GM10847 (cell line): ENCODE results near the gene MAPK4.

ENCODE experiments used
- POLR2A ChIP-seq: IDR thresholded peaks from 2 replicates; pipeline ENCODE4 v1.6.1; 2011; ENCODE audit not compliant: insufficient read length; ENCODE audit errors: extremely low read depth

The MAPK4 gene

GRCh38 chr18:50658601-50659000 is 98.7 kb downstream of the MAPK4 start:
- no peak for TF ChIP-seq POLR2A

GRCh38 chr18:50659091-50660003 is 99.5 kb downstream of the MAPK4 start:
- no peak for TF ChIP-seq POLR2A

- TF ChIP-seq POLR2A: no peak
Measured at GRCh38 chr18:50661013-50661412, 101.1 kb downstream of the MAPK4 start.

GRCh38 chr18:50662177-50662576 is 102.3 kb downstream of the MAPK4 start:
- TF ChIP-seq POLR2A: no peak

GRCh38 chr18:50662775-50663383 is 103.0 kb downstream of the MAPK4 start:
- no peak for TF ChIP-seq POLR2A

- TF ChIP-seq POLR2A: no peak
Measured at GRCh38 chr18:50663626-50664441, 103.9 kb downstream of the MAPK4 start.

GRCh38 chr18:50665015-50665414 is 105.1 kb downstream of the MAPK4 start:
- no peak for TF ChIP-seq POLR2A

- no peak for TF ChIP-seq POLR2A
Measured at GRCh38 chr18:50665519-50665918, 105.6 kb downstream of the MAPK4 start.

- no peak for TF ChIP-seq POLR2A
Measured at GRCh38 chr18:50666536-50666935, 106.6 kb downstream of the MAPK4 start.

- no peak for TF ChIP-seq POLR2A
Measured at GRCh38 chr18:50671376-50671775, 111.5 kb downstream of the MAPK4 start.

GRCh38 chr18:50674307-50674980 is 114.6 kb downstream of the MAPK4 start:
- TF ChIP-seq POLR2A: no peak

- no peak for TF ChIP-seq POLR2A
Measured at GRCh38 chr18:50675043-50675442, 115.2 kb downstream of the MAPK4 start.

GRCh38 chr18:50678651-50679050 is 118.8 kb downstream of the MAPK4 start:
- TF ChIP-seq POLR2A: no peak

- no peak for TF ChIP-seq POLR2A
Measured at GRCh38 chr18:50679056-50679455, 119.2 kb downstream of the MAPK4 start.

GRCh38 chr18:50679656-50680055 is 119.8 kb downstream of the MAPK4 start:
- no peak for TF ChIP-seq POLR2A
